ENCODE data around the gene GNG12. TPM values are rescaled to one million over a fixed set of nuclear protein-coding genes. Genes with fewer than 3 reads are reported as not detected.

The GNG12 gene
- total RNA-seq, 3 donors from 2014 or later, result 85.0 to 191 (median 158) TPM

DNA sequence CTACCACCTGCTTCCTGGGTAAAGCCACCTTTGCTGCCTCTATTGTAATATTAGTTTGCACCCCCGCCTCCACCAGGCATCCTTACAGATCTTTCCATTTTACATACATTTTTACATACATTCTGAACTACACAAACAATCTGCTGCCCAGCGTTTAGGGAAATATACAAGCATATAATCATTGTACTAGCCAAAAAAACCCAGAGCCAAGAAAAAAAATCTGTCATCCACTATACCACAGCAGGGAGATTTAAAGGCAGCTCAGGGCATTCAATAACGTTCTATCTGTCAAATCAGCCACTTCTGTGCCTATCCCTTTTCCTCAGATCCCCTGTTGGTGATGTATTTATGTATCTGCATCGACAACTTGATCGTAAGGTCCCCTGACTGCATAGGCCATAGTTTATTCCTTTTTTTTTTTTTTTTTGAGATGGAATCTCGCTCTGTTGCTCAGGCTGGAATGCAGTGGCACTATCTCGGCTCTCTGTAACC is 43.0 kb downstream of the GNG12 start:
- no peak for ATAC-seq
- H3K36me3 ChIP-seq (ENCODE audit: low read depth), result no peaks in the 10 kb centered on the region
- intact Hi-C loops (cut with DNase I, micrococcal nuclease), result no loop called here
- no peak for DNase-seq
- H3K4me3 ChIP-seq, result no peak overlapping the region
- H3K4me1 ChIP-seq (ENCODE audit: low read depth), result no peaks in the 10 kb centered on the region
- H3K9me3 ChIP-seq, result no peaks in the 10 kb centered on the region
- TF ChIP-seq, protein P1, sequence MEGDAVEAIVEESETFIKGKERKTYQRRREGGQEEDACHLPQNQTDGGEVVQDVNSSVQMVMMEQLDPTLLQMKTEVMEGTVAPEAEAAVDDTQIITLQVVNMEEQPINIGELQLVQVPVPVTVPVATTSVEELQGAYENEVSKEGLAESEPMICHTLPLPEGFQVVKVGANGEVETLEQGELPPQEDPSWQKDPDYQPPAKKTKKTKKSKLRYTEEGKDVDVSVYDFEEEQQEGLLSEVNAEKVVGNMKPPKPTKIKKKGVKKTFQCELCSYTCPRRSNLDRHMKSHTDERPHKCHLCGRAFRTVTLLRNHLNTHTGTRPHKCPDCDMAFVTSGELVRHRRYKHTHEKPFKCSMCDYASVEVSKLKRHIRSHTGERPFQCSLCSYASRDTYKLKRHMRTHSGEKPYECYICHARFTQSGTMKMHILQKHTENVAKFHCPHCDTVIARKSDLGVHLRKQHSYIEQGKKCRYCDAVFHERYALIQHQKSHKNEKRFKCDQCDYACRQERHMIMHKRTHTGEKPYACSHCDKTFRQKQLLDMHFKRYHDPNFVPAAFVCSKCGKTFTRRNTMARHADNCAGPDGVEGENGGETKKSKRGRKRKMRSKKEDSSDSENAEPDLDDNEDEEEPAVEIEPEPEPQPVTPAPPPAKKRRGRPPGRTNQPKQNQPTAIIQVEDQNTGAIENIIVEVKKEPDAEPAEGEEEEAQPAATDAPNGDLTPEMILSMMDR (IDR thresholded peaks at IDR 0.05), result no peak

DNA sequence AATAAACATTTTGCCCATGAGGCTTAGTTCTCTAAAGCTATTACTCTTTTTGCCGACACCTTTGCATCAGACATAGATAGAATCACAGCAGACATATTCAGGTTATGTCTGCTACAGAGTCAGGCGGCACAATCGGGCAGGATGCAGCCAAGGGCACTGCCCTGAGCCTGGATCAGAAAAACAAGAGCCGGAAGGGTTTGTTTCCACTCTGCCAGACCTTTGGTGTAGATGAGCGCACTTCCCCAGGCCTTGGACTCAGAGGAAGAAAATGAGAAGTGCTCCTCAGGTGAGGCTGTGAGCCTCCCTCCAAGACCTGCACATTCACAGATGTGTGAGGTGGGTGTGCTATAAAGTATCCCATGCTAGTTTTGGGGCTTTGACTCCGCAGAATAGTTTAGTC is 43.7 kb downstream of the GNG12 start:
- ATAC-seq (no peak), DNase-seq (no peak)
- Histone ChIP-seq H3K36me3 (ENCODE audit: low read depth) (no peaks in the 10 kb centered on the region), H3K9me3 (no peaks in the 10 kb centered on the region), H3K4me3 (no peak overlapping the region), H3K4me1 (ENCODE audit: low read depth) (no peaks in the 10 kb centered on the region)
- TF ChIP-seq, protein P1 (IDR thresholded peaks at IDR 0.05), result no peak
- intact Hi-C loops (cut with DNase I, micrococcal nuclease), result no loop called here

DNA sequence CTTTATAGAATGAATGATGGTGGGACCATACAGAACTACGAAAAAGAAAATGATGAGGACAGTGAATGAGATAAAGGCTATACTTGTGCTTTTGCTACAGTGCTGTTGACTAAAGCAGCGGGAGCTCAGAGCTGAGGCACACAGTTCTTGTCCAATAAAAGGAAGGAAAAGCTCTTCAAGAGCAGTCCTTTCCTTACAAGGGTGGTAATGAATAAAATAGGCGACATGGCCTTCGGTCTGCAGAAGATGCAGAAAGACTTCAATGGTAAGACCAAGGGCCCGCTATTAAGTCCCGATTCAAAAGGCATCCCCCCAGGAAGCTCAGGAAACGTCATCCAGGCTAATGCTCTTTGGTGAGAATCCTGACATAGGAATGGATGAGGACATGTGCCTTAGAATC is 44.4 kb downstream of the GNG12 start:
- DNase-seq (no peak), ATAC-seq (no peak)
- no peaks in the 10 kb centered on the region for H3K4me1 ChIP-seq (ENCODE audit: low read depth)
- intact Hi-C loops (cut with DNase I, micrococcal nuclease), result no loop called here
- H3K36me3 ChIP-seq (ENCODE audit: low read depth), result no peaks in the 10 kb centered on the region
- TF ChIP-seq, protein P1 (IDR thresholded peaks at IDR 0.05), result no peak
- no peaks in the 10 kb centered on the region for H3K9me3 ChIP-seq
- no peak overlapping the region for H3K4me3 ChIP-seq

DNA sequence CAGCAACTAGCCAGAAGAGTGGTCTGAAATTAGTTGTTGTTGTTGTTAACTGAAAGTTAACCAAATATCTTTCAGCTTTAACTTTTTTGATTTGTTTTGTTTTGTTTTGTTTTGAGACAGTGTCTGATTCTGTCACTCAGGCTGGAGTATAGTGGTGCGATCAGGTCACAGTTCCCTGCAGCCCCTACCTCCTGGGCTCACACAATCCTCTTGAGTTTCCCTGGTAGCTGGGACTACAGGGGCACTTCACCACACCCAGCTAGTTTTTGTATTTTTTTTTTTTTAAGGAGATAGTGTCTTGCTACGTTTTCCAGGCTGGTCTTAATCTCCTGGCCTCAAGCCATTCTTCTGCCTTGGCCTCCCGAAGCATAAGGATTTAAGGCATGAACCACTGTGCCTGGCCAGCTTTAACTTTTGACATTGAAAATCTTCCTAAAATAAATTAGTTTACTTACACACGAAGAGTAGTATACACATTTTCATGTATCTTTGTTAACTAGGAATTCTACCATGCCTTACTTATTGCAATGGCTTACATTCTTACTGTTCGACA is 45.0 kb downstream of the GNG12 start:
- DNase-seq (no peak), ATAC-seq (no peak)
- intact Hi-C loops (cut with DNase I, micrococcal nuclease), result no loop called here
- Histone ChIP-seq H3K36me3 (ENCODE audit: low read depth) (no peaks in the 10 kb centered on the region), H3K9me3 (no peaks in the 10 kb centered on the region), H3K4me1 (ENCODE audit: low read depth) (no peaks in the 10 kb centered on the region), H3K4me3 (no peak overlapping the region)
- TF ChIP-seq, protein P1 (IDR thresholded peaks at IDR 0.05), result no peak

DNA sequence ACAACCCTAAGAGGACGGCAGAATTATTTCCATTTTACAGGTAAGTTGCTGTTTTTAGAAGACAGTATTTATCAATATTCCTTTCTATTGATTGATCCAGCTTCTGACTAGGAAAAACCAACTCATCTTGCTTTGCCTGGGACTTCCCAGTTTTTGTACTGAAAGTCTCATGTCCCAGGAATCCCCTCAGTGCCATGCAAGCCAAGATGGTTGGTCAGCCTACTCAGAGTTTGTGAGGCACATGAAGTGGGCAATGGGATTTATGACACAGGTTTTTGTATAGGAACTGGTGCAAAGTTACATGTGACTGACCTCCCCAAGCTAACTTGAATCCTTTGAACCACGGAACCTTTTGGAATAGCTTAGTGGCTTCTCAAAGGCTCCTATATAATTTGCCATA is 45.5 kb downstream of the GNG12 start:
- Histone ChIP-seq H3K9me3 (no peaks in the 10 kb centered on the region), H3K4me3 (no peak overlapping the region), H3K4me1 (ENCODE audit: low read depth) (no peaks in the 10 kb centered on the region), H3K36me3 (ENCODE audit: low read depth) (no peaks in the 10 kb centered on the region)
- ATAC-seq (no peak), DNase-seq (no peak)
- intact Hi-C loops (cut with DNase I, micrococcal nuclease), result no loop called here
- TF ChIP-seq, protein P1 (IDR thresholded peaks at IDR 0.05), result no peak

Measured in mucosa of descending colon (tissue), 3 donors.